Naive thymus-derived CD8-positive, alpha-beta T cell (primary cell): ENCODE data around the gene DAPK2. TPM values are rescaled to one million over a fixed set of nuclear protein-coding genes. Genes with fewer than 3 reads are reported as not detected.

Source experiments
- ATAC-seq, 2 donors: fragments of 150-1000 bp; cut with Tn5 transposase in 1 of 2; sonication (Bioruptor Pico), chemical (Tn5 transposase) in 1 of 2; 1 replicate in 1 of 2; 2 replicates in 1 of 2; pipeline ENCODE4 v1.10.0; 2021; ENCODE audit warnings: mild to moderate bottlenecking in 2 of 2, moderate library complexity in 2 of 2
- POLR2A ChIA-PET: fragments of 350-600 bp; sonication (Branson Sonifier 250); formaldehyde crosslinking; loops from one replicate; lab custom pipeline; 2021; ENCODE audit warnings: antibody characterized with exemption; lab: Charles Lee
- DNase-seq, 10 donors: peaks; one replicate each; pipeline versions ENCODE4 v3.0.0 to v3.0.0-alpha.2; 2020 to 2022
- H3K27ac Mint-ChIP-seq, 10 donors: one replicate each; pipeline ENCODE4 v1.8.0; 2020 to 2022; ENCODE audit warnings: mild to moderate bottlenecking in 10 of 10, mixed read lengths in 10 of 10, moderate library complexity in 4 of 10, inconsistent platforms in 1 of 10
- H3K27me3 Mint-ChIP-seq, 5 donors: one replicate each; pipeline ENCODE4 v1.8.0; 2021 to 2022; ENCODE audit warnings: mixed read lengths in 5 of 5
- H3K36me3 Mint-ChIP-seq, 3 donors: one replicate each; pipeline ENCODE4 v1.8.0; 2020 to 2022; ENCODE audit warnings: mixed read lengths in 3 of 3, mild to moderate bottlenecking in 2 of 3, inconsistent platforms in 1 of 3
- H3K4me1 Mint-ChIP-seq, 4 donors: one replicate each; pipeline ENCODE4 v1.8.0; 2021 to 2022; ENCODE audit warnings: mixed read lengths in 4 of 4
- H3K4me3 Mint-ChIP-seq, 10 donors: one replicate each; pipeline ENCODE4 v1.8.0; 2020 to 2022; ENCODE audit warnings: mild to moderate bottlenecking in 10 of 10, mixed read lengths in 10 of 10, moderate library complexity in 6 of 10, inconsistent platforms in 1 of 10
- H3K9me3 Mint-ChIP-seq, 9 donors: one replicate each; pipeline ENCODE4 v1.8.0; 2020 to 2022; ENCODE audit warnings: mixed read lengths in 9 of 9, mild to moderate bottlenecking in 3 of 9, inconsistent platforms in 1 of 9, moderate library complexity in 1 of 9
- polyA plus RNA-seq, 3 donors: library from polyadenylated mRNA; unstranded; fragments of 300-500 nt; fragmentation: Illumina TruSeq; gene quantifications; one replicate each; pipeline ENCODE4 v1.2.3, GENCODE V29; 2021
- total RNA-seq, 8 experiments: library from RNA in 2 of 8; stranded (reverse) in 2 of 8; gene quantifications; one replicate each; pipeline ENCODE4 v1.2.3 and lab custom pipeline; 2021 to 2026

Gene DAPK2
- total and polyA plus RNA-seq, 5 experiments from 2014 or later: 0.41 to 4.0 (median 1.3) TPM

DNA sequence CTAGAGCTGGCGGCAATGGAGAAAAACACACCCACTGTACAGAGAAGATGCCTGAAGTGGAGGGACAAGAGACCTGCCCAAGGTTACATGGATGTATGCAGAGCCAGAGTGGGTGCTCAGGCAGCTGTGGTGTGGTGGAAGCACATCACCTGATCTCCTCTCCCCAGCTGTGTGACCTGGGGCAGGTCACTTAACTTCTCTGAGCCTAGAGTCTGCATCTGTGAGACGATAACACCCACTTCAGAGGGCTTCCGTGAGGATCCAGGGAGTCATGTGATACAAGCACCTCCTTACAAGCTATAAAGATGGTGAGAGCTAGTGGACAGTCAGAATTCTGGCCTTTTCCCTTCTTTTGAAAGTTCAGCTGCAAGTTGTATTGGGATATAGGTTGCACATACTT, 157.5 kb downstream of the DAPK2 start:
- no peak overlapping the region for H3K4me3 Mint-ChIP-seq
- no peak for ATAC-seq
- POLR2A ChIA-PET: interaction anchor here (1.0 to 1.6 kb wide), 2 partner anchors 56 to 122 kb away, joined by 3 to 4 read pairs; no protein-coding TSS in a partner anchor
- DNase-seq: no peak
- no peaks in the 10 kb centered on the region for H3K9me3 Mint-ChIP-seq
- no peaks in the 10 kb centered on the region for H3K27me3 Mint-ChIP-seq
- peak overlapping the region in 7 of 10 donors; percentile 5 to 87 (median 61) for H3K27ac Mint-ChIP-seq
- peaks cover 30 to 61% (median 51%) of the 10 kb centered on the region in 4 donors for H3K4me1 Mint-ChIP-seq
- no peaks in the 10 kb centered on the region for H3K36me3 Mint-ChIP-seq

DNA sequence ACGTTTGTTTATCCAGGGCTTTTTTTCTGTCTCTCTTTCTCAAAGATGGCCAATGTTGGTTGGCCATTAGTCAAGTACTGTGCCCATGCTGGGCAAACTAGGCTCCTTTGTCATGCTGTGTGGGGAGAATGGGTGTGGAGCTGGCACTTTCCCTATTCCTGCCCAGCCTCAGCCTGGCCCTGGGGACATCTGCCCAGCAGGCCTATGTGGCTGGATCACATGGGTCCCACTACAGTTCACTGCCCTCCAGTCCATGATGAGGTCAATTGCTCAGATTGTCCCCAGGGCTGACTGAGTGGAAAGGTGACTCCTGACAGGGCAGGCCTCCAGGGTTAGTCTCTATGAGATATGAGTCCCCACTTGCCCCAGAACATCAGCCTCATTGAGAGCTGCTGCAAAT, 158.1 kb downstream of the DAPK2 start:
- Mint-ChIP-seq H3K27ac (peak overlapping the region in 3 of 10 donors; percentile 57 to 87 (median 68)), H3K27me3 (no peaks in the 10 kb centered on the region), H3K36me3 (no peaks in the 10 kb centered on the region), H3K4me1 (peaks cover 25 to 54% (median 44%) of the 10 kb centered on the region in 4 donors), H3K4me3 (no peak overlapping the region), H3K9me3 (no peaks in the 10 kb centered on the region)
- ATAC-seq (no peak), DNase-seq (no peak)
- POLR2A ChIA-PET: interaction anchor here (1.0 to 1.6 kb wide), 2 partner anchors 55 to 122 kb away, joined by 3 to 4 read pairs; no protein-coding TSS in a partner anchor

DNA sequence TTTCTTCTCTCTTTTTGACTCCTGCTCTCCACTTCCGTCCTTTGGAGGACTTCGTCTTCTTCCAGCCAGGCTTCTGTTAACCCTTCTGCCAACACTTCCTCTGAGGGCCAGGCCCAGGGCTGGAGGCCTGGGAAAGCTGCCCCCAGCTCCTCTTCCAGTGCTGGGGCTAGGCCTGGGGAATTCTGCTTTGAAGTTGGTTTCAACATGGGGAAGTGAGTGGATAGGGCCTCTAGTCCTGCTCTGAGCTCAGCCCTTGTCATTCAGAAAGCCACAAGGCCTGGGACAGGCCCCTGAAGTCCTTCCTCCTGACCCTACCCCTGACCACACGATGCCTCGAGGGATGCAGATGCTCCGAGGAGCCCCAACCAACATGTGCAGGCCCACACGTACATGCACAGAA, 158.7 kb downstream of the DAPK2 start:
- Mint-ChIP-seq H3K4me1 (peaks cover 20 to 49% (median 39%) of the 10 kb centered on the region in 4 donors), H3K36me3 (no peaks in the 10 kb centered on the region), H3K27ac (peak overlapping the region in 4 of 10 donors; percentile 6 to 57 (median 24)), H3K4me3 (no peak overlapping the region), H3K27me3 (no peaks in the 10 kb centered on the region), H3K9me3 (no peaks in the 10 kb centered on the region)
- ATAC-seq (no peak), DNase-seq (no peak)
- POLR2A ChIA-PET: no interaction called here

DNA sequence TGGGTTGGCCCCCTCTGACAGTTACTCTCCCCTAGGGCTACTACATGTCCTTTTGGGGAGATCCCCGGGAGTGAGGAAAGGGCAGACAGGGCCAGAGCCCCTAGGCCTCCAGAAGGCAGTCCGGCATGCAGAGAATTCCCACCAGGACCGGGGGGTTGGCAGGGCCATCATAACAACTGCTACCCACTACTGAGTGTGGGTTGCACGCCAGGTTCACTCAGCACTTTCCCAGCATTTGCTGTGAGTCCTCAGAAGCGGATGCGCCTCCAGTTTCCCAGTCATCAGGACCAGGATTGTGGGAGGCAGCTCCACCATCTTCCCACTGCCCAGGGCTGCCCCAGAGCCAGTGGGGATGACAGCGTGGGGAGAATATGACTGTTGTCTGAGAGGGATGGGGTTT, 161.3 kb downstream of the DAPK2 start:
- Mint-ChIP-seq H3K27ac (no peak overlapping the region), H3K4me1 (peaks cover 12 to 37% (median 21%) of the 10 kb centered on the region in 4 donors), H3K4me3 (no peak overlapping the region), H3K36me3 (no peaks in the 10 kb centered on the region), H3K27me3 (no peaks in the 10 kb centered on the region), H3K9me3 (no peaks in the 10 kb centered on the region)
- DNase-seq: no peak
- POLR2A ChIA-PET: no interaction called here
- no peak for ATAC-seq

DNA sequence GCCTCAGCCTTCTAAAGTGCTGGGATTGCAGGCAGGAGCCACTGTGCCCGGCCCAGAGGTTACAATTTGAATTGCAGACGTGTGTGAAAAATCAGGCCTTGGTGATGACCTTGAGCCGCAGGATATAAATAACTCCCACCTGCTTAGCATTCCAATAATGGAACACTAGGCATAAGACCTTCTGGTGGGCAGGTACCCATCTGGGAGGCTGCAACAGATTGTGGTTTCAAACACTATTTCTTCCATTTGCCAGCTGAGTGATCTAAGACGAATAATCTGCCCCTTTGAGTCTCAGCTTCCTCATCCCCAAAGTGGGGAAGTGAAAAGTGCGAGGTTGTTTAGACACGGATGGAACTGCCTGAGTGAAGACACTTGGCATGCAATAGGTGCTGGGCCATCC, 164.9 kb downstream of the DAPK2 start:
- POLR2A ChIA-PET: interaction anchor here (0.6 to 1.3 kb wide), 2 partner anchors 9 kb away, joined by 3 to 4 read pairs; no protein-coding TSS in a partner anchor
- DNase-seq: no peak
- H3K27me3 Mint-ChIP-seq: no peaks in the 10 kb centered on the region

DNA sequence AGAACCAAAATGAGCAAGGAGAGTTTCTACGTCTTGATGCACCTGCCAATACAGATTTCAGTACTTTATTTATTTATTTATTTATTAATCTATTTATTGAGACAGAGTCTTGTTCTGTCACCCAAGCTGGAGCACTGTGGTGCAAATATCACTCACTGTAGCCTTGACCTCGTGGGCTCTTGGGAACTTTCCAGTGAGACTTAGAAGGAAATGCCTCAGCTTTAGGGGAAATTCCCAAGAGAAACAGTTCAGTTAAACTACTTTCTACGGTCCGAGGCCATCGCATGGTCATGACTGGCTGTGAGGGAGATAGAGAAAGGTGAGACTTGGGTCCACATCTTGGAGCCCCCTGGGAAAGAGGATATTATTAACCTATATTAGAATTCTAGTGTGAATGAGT, 165.5 kb downstream of the DAPK2 start:
- no peaks in the 10 kb centered on the region for H3K36me3 Mint-ChIP-seq
- no peaks in the 10 kb centered on the region for H3K9me3 Mint-ChIP-seq
- H3K27me3 Mint-ChIP-seq: no peaks in the 10 kb centered on the region
- POLR2A ChIA-PET: interaction anchor here (0.6 to 1.3 kb wide), 2 partner anchors 8 to 10 kb away, joined by 3 to 4 read pairs; no protein-coding TSS in a partner anchor
- DNase-seq: no peak
- ATAC-seq: no peak
- no peak overlapping the region for H3K27ac Mint-ChIP-seq
- H3K4me1 Mint-ChIP-seq: peaks cover 4 to 14% (median 7%) of the 10 kb centered on the region in 4 donors
- no peak overlapping the region for H3K4me3 Mint-ChIP-seq

More for the DNA sequence above, 164.9 kb downstream of the DAPK2 start:
- Mint-ChIP-seq H3K9me3 (no peaks in the 10 kb centered on the region), H3K4me1 (peaks cover 4 to 14% (median 6%) of the 10 kb centered on the region in 4 donors), H3K4me3 (no peak overlapping the region), H3K36me3 (no peaks in the 10 kb centered on the region), H3K27ac (no peak overlapping the region)
- no peak for ATAC-seq

DNA sequence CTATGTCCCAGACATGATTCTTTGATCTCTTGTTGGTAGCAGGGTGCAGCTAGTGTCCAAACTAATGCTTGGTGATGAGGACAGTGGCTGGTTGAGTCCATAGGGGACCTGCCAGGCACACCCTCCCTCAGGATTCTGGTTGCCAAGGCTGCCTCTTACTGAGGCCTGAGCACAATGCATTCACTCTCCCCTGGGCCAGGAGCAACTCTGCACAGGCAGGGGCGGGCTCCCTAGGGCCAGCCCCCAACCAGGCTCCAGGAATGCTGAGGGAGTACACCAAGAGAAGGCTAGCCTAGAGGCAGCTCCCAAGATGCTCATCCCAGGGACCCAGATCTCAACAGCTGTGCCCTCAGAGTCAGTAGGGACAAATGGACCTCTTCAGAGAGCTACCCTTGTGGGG, 166.3 kb downstream of the DAPK2 start:
- Mint-ChIP-seq H3K4me3 (no peak overlapping the region), H3K27ac (peak overlapping the region in 1 of 10 donors; percentile 31), H3K9me3 (no peaks in the 10 kb centered on the region), H3K4me1 (peaks cover 4 to 14% (median 7%) of the 10 kb centered on the region in 4 donors), H3K27me3 (no peaks in the 10 kb centered on the region), H3K36me3 (no peaks in the 10 kb centered on the region)
- DNase-seq: no peak
- POLR2A ChIA-PET: no interaction called here
- no peak for ATAC-seq

DNA sequence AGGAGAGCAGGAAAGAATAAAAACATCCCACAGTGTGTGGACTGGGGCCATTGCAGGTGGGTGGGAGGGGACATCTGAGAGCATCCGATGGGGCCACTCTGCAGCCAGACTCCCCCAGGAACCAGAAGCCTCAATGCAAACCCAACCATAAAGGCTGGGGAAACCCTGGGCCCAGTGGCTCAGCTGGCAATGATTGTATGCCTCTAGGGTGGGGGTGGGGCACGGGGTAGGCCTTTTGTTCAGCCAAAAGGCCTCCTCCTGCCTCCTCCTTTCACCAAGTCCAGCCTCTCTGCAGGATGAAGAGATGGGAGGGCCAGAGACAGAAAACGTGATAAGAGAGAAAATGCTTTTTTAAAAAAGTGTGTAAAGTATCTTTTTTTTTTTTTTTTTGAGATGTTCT, 167.1 kb downstream of the DAPK2 start:
- Mint-ChIP-seq H3K27ac (no peak overlapping the region), H3K36me3 (no peaks in the 10 kb centered on the region), H3K27me3 (no peaks in the 10 kb centered on the region), H3K4me1 (peaks cover 4 to 14% (median 7%) of the 10 kb centered on the region in 4 donors), H3K4me3 (no peak overlapping the region), H3K9me3 (no peaks in the 10 kb centered on the region)
- DNase-seq (no peak), ATAC-seq (no peak)
- POLR2A ChIA-PET: no interaction called here

DNA sequence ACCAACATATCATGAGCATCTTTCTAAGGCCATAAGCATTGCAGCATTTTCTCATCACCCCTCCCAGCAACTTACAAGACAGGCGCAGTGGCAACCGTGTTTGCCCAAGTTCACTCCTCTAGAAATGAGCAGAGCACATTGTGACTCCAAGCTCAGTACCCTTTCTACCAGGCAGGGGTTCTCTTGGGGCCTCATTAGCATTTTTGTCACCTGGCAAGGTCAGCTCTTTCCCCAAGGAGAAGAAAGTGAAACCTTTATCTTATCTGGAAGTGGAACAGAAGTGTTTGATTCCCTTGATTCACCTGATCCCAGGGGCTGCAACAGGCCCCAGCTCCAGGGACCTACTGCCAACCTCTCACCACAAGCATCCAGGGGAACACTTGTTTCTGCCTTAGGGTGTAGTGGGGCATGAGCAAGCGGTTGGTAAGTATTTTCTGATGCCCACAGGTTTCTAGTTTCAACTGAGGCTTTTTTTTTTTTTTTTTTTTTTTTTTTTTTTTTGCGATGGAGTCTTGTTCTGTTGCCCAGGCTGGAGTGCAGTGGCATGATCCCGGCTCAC, 168.5 kb downstream of the DAPK2 start:
- DNase-seq: no peak

DNA sequence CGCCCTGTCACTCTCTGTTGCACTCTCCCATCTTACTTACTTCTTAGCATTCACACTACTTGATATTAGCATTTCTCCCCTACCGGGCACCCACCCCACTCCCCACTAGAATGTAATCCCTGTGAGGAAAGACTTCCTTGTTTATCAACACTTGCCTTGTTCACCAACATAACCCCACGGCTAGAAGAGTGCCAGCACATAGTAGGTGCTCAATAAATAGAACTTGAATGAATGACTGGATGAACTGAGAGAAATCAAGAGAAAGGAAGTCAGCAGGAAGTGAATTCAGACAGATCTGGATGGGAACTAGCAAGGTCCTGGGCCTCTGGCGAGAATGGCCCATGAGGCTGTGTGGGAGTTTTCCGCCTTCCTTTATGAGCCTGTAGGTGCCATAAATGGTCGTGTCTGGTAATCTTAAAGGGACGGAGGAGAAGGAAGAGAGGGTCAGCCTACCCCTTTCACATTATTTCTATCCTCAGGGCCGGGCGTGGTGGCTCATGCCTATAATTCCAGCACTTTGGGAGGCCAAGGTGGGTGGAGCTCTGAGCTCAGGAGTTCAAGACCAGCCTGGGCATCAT, 170.1 kb downstream of the DAPK2 start:
- POLR2A ChIA-PET: no interaction called here
- no peak for ATAC-seq
- DNase-seq: no peak
- H3K4me3 Mint-ChIP-seq: no peak overlapping the region
- peak overlapping the region in 2 of 10 donors; percentile 7 to 46 for H3K27ac Mint-ChIP-seq
- peaks cover 0 to 4% (median 4%) of the 10 kb centered on the region in 3 donors for H3K36me3 Mint-ChIP-seq
- H3K4me1 Mint-ChIP-seq: peaks cover 5 to 9% (median 5%) of the 10 kb centered on the region in 4 donors
- peaks cover 0 to 4% (median 2%) of the 10 kb centered on the region in 9 donors for H3K9me3 Mint-ChIP-seq
- H3K27me3 Mint-ChIP-seq: no peaks in the 10 kb centered on the region

More for the DNA sequence above, 168.5 kb downstream of the DAPK2 start:
- Mint-ChIP-seq H3K27ac (peak overlapping the region in 1 of 10 donors; percentile 50), H3K36me3 (peaks cover 0 to 2% (median 2%) of the 10 kb centered on the region in 3 donors), H3K27me3 (no peaks in the 10 kb centered on the region), H3K4me1 (peaks cover 4 to 14% (median 7%) of the 10 kb centered on the region in 4 donors), H3K9me3 (peaks cover 0 to 4% (median 2%) of the 10 kb centered on the region in 9 donors), H3K4me3 (no peak overlapping the region)
- no peak for ATAC-seq
- POLR2A ChIA-PET: no interaction called here

- no peak for DNase-seq
- H3K36me3 Mint-ChIP-seq: peaks cover 0 to 4% (median 4%) of the 10 kb centered on the region in 3 donors
- H3K4me3 Mint-ChIP-seq: no peak overlapping the region
- H3K27ac Mint-ChIP-seq: peak overlapping the region in 1 of 10 donors; percentile 60
- no peaks in the 10 kb centered on the region for H3K27me3 Mint-ChIP-seq
- POLR2A ChIA-PET: no interaction called here
- no peak for ATAC-seq
- peaks cover 0 to 4% (median 2%) of the 10 kb centered on the region in 9 donors for H3K9me3 Mint-ChIP-seq
- H3K4me1 Mint-ChIP-seq: peaks cover 9 to 17% (median 13%) of the 10 kb centered on the region in 4 donors
Observed at GRCh38 chr15:63874616-63875015, 171.7 kb downstream of the DAPK2 start.

DNA sequence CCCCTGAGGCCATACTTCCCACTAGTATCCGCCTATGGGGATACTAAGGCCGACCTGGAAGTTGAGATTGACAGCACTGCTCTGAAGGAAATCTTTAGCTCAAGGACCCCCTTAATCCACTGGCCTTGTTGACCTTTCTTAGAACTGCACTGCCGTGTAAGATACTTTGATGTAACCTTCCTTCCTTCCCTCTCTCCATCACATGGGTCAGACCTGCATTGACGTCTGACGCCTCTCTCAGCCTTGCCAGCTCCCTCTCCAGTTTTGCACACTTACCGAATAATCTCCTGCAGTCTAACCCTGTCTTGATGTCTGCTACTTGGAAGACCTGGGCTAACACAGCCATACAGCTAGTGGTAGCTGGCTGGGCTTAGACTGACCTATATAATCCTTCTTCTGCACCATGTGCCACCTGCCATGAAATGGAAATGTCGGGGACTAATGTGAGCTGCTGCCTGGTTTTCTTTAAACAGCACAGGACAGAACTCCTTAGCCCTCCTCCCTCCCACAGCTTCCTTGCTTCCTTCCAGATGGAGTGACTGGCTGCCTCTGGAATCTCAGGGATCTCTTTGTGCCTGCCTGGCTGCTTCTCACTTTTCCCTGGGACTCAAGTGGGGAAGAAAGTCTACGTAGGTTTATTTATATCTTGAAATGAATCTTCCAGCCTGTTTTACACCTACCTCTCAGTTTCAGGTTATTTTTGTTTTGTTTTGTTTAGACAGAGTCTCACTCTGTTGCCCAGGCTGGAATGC, 173.3 kb downstream of the DAPK2 start:
- no peak overlapping the region for H3K4me3 Mint-ChIP-seq
- no peak for ATAC-seq
- DNase-seq: no peak
- POLR2A ChIA-PET: interaction anchor here (0.7 to 1.3 kb wide), 2 partner anchors 8 kb away, joined by 3 to 4 read pairs; no protein-coding TSS in a partner anchor
- H3K27ac Mint-ChIP-seq: peak overlapping the region in 2 of 10 donors; percentile 5 to 65
- no peaks in the 10 kb centered on the region for H3K27me3 Mint-ChIP-seq
- H3K9me3 Mint-ChIP-seq: peaks cover 0 to 4% (median 2%) of the 10 kb centered on the region in 9 donors
- H3K36me3 Mint-ChIP-seq: peaks cover 0 to 4% (median 4%) of the 10 kb centered on the region in 3 donors
- H3K4me1 Mint-ChIP-seq: peaks cover 10 to 15% (median 13%) of the 10 kb centered on the region in 4 donors
